Transverse colon (tissue), 4 donors: ENCODE measurements around the gene ZNF423. TPM values are rescaled to one million over a fixed set of nuclear protein-coding genes. Genes with fewer than 3 reads are reported as not detected.

Experiments
- DNase-seq: peaks from one replicate; pipeline ENCODE4 v3.0.0-alpha.2; 2019
- H3K27ac ChIP-seq, 4 donors: fragments of 200-600 bp; sonication (generic); 2 replicates each; pipeline ENCODE4 v1.5.1; 2016 to 2018; ENCODE audit warnings: inconsistent platforms in 4 of 4
- H3K27me3 ChIP-seq: fragments of 200-600 bp; sonication (generic); 2 replicates; pipeline ENCODE4 v1.5.1; 2017; ENCODE audit warnings: inconsistent platforms
- H3K36me3 ChIP-seq, 4 donors: fragments of 200-600 bp; sonication (generic); 2 replicates each; pipeline ENCODE4 v1.5.1; 2017 to 2019; ENCODE audit warnings: inconsistent platforms in 4 of 4
- H3K4me1 ChIP-seq, 4 donors: fragments of 200-600 bp; sonication (generic); 2 replicates each; pipeline ENCODE4 v1.5.1; 2017 to 2020; ENCODE audit warnings: inconsistent platforms in 4 of 4
- H3K4me3 ChIP-seq, 4 donors: fragments of 200-600 bp; sonication (generic); 1 replicate in 1 of 4; 2 replicates in 3 of 4; pipeline versions ENCODE4 v1.5.1 to v1.6.1; 2017 to 2019; ENCODE audit warnings: inconsistent platforms in 4 of 4
- H3K9me3 ChIP-seq, 2 donors: fragments of 200-600 bp; sonication (generic); 2 replicates each; pipeline ENCODE4 v1.5.1; 2017 to 2019; ENCODE audit warnings: inconsistent platforms in 2 of 2
- EP300 ChIP-seq: sonication (generic); formaldehyde crosslinking; IDR thresholded peaks from one replicate; pipeline ENCODE4 v1.6.1; 2017; ENCODE audit warnings: antibody characterized with exemption, low read depth
- POLR2A ChIP-seq: fragments of 450-650 bp; IDR thresholded peaks from one replicate; pipeline ENCODE4 v1.6.1; 2016; ENCODE audit warnings: antibody characterized with exemption, mild to moderate bottlenecking, moderate library complexity
- POLR2AphosphoS5 ChIP-seq, 3 donors: sonication (generic); formaldehyde crosslinking; IDR thresholded peaks; one replicate each; pipeline ENCODE4 v1.6.1; 2016; ENCODE audit warnings: antibody characterized with exemption in 3 of 3
- WGBS, 2 donors: methylation state at CpG; one replicate each; pipeline ENCODE4 v1.1.5; 2018; ENCODE audit warnings: low coverage in 1 of 2; 5-methylcytosine and 5-hydroxymethylcytosine counted together
- in situ Hi-C, 4 donors: fragments of 200-750 bp; cut with MboI; loops; one replicate each; pipeline versions ENCODE4 v1.15.0 to v1.15.1; 2017; ENCODE audit warnings: low sequenced_read_pairs in 3 of 4, low pct_ligation_motif_present in 1 of 4, low pct_unique_long_range_greater_than_20kb in 1 of 4
- intact Hi-C: fragments of 100-400 bp; cut with DNase I; formaldehyde crosslinking; loops from one replicate; pipeline ENCODE4 v1.15.1; 2023; ENCODE audit warnings: low total_unique reads
- total RNA-seq, 4 donors: library from RNA; depleted of rRNA; stranded (reverse); fragments of >200 nt; gene quantifications; one replicate each; pipeline ENCODE4 v1.1.0, GENCODE V29; 2016
- TF ChIP-seq, protein P1 (sequence below), 5 experiments: fragments of 200-600 bp in 3 of 5; fragments of 450-650 bp in 2 of 5; sonication (generic) in 3 of 5; IDR thresholded peaks; 1 replicate in 2 of 5; 2 replicates in 3 of 5; pipeline ENCODE4 v1.5.1; 2016 to 2017; ENCODE audit warnings: antibody characterized with exemption in 5 of 5, inconsistent platforms in 3 of 5, mild to moderate bottlenecking in 2 of 5, moderate library complexity in 1 of 5

Gene ZNF423
- total RNA-seq, 4 donors from 2014 or later: 4.9 to 13.1 (median 7.2) TPM

DNA sequence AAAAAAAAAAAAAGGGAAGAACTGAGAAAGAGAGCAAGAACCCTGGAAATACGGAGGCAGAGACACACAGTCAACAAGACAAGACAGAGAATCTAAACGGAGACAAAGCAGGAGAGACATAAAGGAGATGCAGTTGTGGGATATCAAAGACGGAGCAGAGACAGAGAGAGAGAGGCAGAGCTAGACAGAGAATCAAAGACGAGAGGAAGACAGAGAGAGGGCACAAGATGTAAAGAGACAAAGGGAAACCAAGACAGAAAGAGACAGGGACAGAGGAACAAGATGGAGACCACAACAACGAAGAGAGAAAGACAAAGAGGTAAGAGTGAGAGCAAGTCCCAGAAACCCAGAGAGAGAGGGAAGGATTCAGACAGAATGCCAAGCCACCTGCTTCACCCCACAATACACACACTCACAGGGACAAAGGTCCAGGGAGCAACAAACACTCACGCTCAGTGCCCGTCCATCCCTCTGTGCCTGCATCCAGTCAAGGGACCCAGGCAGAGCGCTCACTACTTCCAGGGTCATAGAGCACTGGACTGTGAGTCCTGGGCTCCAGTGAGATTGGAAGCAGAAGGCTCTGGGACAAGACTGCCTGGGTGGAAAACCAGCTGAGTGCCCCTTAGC lies 393.4 kb downstream of the ZNF423 start:
- in situ Hi-C loops (no loop called here), intact Hi-C loops (no loop called here)
- DNase-seq: no peak
- H3K9me3 ChIP-seq: no peaks in the 10 kb centered on the region
- H3K36me3 ChIP-seq: no peaks in the 10 kb centered on the region
- no peak overlapping the region for H3K4me3 ChIP-seq
- no peaks in the 10 kb centered on the region for H3K4me1 ChIP-seq
- peak overlapping the region in 1 of 4 donors; percentile 44 for H3K27ac ChIP-seq
- H3K27me3 ChIP-seq: peaks cover 31% of the 10 kb centered on the region
- 81 to 82% methylated on average over 5 to 8 of the region's 8 CpGs for WGBS, 2 donors
- no peak for TF ChIP-seq POLR2AphosphoS5 (IDR thresholded peaks at IDR 0.05)
- TF ChIP-seq, protein P1, sequence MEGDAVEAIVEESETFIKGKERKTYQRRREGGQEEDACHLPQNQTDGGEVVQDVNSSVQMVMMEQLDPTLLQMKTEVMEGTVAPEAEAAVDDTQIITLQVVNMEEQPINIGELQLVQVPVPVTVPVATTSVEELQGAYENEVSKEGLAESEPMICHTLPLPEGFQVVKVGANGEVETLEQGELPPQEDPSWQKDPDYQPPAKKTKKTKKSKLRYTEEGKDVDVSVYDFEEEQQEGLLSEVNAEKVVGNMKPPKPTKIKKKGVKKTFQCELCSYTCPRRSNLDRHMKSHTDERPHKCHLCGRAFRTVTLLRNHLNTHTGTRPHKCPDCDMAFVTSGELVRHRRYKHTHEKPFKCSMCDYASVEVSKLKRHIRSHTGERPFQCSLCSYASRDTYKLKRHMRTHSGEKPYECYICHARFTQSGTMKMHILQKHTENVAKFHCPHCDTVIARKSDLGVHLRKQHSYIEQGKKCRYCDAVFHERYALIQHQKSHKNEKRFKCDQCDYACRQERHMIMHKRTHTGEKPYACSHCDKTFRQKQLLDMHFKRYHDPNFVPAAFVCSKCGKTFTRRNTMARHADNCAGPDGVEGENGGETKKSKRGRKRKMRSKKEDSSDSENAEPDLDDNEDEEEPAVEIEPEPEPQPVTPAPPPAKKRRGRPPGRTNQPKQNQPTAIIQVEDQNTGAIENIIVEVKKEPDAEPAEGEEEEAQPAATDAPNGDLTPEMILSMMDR (IDR thresholded peaks at IDR 0.05): no peak
- TF ChIP-seq EP300: no peak
- TF ChIP-seq POLR2A: no peak

DNA sequence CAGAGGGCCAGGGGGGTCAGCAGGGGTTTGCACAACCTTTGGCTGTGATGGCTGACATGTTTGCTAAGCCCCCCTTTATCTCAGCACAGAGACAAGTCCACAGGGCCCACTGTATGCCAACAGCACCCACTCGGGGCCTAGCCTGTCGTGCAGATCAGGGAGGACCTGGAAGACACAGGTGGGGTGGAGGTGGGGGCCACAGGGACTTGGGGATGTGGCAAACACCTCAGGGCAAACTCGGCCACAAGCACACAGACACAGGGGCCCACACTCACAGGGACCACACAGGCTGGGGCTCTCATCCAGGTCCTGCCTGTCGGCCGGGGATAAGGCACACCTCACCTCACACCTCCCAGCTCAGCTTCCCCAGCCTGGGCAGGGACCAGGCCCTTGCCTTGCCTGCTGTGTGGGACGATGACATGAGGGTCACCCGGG lies 394.4 kb downstream of the ZNF423 start:
- intact Hi-C loops: no loop called here
- no peaks in the 10 kb centered on the region for H3K4me1 ChIP-seq
- H3K9me3 ChIP-seq: no peaks in the 10 kb centered on the region
- H3K27ac ChIP-seq: no peak overlapping the region
- WGBS, 2 donors: 97% methylated on average over 6 of the region's 7 CpGs; no CpG with 5 or more reads in 1 of the 2 donors
- no peak for TF ChIP-seq EP300
- no peak for TF ChIP-seq POLR2A
- TF ChIP-seq, protein P1 (IDR thresholded peaks at IDR 0.05): no peak
- TF ChIP-seq POLR2AphosphoS5 (IDR thresholded peaks at IDR 0.05): no peak
- H3K4me3 ChIP-seq: no peak overlapping the region
- in situ Hi-C loops: no loop called here
- H3K36me3 ChIP-seq: no peaks in the 10 kb centered on the region
- DNase-seq: no peak
- peaks cover 31% of the 10 kb centered on the region for H3K27me3 ChIP-seq

DNA sequence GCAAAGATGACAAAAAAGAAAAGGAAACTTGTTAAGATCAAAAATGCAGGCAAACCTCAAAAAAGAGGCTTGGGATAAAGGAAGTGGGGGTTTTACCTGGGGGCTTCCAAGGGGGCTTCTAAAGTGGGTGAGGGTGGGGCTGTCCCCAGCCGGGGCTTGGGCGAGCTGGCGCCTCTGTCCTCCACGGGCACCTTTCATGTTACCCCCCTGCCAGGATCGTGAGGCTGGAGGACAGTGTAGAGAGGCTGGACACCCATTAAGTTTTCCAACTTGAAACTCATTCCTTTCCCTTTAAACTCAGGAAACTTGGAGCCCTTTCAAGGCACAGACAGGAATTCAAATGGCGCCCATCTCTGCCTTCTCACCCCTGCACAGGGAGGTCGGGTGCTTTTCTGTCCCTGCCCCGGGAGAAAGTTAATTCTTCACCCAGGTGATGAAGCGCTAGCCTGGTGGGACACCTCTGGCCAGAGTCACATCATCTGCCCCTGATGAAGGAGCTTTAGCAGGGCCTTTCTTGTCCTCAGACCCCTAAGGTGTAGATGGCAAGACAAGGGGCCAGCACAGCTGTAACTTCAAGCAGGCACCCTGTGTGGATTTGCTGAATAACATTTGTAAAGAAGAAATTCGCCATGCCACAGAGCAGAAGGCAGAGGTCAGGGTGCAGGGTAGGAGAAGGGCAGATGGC lies 395.0 kb downstream of the ZNF423 start:
- no peak overlapping the region for H3K4me3 ChIP-seq
- H3K27me3 ChIP-seq: peaks cover 31% of the 10 kb centered on the region
- no peak for DNase-seq
- H3K9me3 ChIP-seq: no peaks in the 10 kb centered on the region
- no peak for TF ChIP-seq POLR2A
- no peak for TF ChIP-seq POLR2AphosphoS5 (IDR thresholded peaks at IDR 0.05)
- TF ChIP-seq, protein P1 (IDR thresholded peaks at IDR 0.05): no peak
- TF ChIP-seq EP300: no peak
- H3K36me3 ChIP-seq: no peaks in the 10 kb centered on the region
- no peaks in the 10 kb centered on the region for H3K4me1 ChIP-seq
- WGBS, 2 donors: 78 to 100% methylated on average over 3 to 10 of the region's 10 CpGs
- H3K27ac ChIP-seq: no peak overlapping the region
- in situ Hi-C loops: no loop called here
- intact Hi-C loops: no loop called here

DNA sequence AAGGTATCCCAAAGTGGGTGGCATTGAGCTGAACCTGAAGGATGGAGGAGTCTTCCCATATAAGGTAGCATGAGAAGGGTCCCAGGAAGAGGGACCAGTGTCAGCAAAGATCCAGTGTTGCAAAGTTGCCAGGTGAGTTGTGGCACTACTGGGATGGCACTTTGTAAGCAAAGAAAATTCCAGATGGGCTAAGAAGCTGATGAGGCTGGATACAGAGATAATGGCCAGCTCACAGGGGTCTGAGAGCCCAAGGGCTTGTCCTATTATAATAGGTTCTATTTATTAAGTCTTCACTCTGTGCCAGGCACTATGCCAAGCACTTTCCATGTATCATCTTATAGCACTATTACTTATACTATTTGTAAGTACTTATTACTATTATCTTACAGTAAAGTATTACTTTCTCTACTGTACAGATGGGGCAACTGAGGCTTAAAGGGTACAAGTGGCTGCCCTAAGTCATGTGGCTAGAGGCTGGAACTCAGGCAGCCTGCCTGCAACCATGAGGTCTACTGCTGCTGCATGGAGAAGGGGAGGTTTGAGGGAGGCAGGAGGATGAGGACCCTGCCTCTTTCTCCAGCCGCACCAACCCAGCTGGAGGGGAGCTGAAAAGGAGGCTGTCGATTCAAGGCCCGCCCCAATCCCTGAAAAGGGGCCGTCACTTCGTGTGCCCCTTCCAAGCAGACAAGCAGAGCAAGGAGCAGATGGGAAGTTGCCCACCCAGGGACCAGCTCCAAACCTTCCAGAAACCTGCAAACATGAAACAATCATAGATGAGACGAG lies 395.8 kb downstream of the ZNF423 start:
- Histone ChIP-seq H3K9me3 (no peaks in the 10 kb centered on the region), H3K4me1 (no peaks in the 10 kb centered on the region), H3K4me3 (no peak overlapping the region), H3K36me3 (no peaks in the 10 kb centered on the region), H3K27me3 (peaks cover 24% of the 10 kb centered on the region), H3K27ac (no peak overlapping the region)
- TF ChIP-seq, protein P1 (IDR thresholded peaks at IDR 0.05): no peak
- TF ChIP-seq EP300 (no peak), POLR2A (no peak), POLR2AphosphoS5 (IDR thresholded peaks at IDR 0.05) (no peak)
- 83 to 85% methylated on average over 2 to 6 of the region's 6 CpGs for WGBS, 2 donors
- in situ Hi-C loops (no loop called here), intact Hi-C loops (no loop called here)
- DNase-seq: no peak
